Measurements from ENCODE around the gene TMEM259.

The TMEM259 gene

GRCh38 chr19:1055028-1055425 is 34.1 kb upstream of the TMEM259 start:
- DNase-seq (ENCODE audit: low spot score): no peak

GRCh38 chr19:1054102-1055027 is 33.4 kb upstream of the TMEM259 start:
- no peak for DNase-seq (ENCODE audit: low spot score)

GRCh38 chr19:1053176-1054101 is 32.5 kb upstream of the TMEM259 start:
- DNase-seq (ENCODE audit: low spot score): no peak

GRCh38 chr19:1052349-1052975 is 31.5 kb upstream of the TMEM259 start:
- no peak for DNase-seq (ENCODE audit: low spot score)

GRCh38 chr19:1051791-1052190 is 30.9 kb upstream of the TMEM259 start:
- DNase-seq (ENCODE audit: low spot score): no peak

- no peak for DNase-seq (ENCODE audit: low spot score)
These were observed 30.3 kb upstream of the TMEM259 start for GRCh38 chr19:1050989-1051788.

- DNase-seq (ENCODE audit: low spot score): no peak
These were observed 28.9 kb upstream of the TMEM259 start for GRCh38 chr19:1049800-1050199.

- DNase-seq (ENCODE audit: low spot score): no peak
These were observed 28.2 kb upstream of the TMEM259 start for GRCh38 chr19:1049106-1049505.

- DNase-seq (ENCODE audit: low spot score): no peak
These were observed 26.8 kb upstream of the TMEM259 start for GRCh38 chr19:1047696-1048147.

GRCh38 chr19:1046836-1047695 is 26.1 kb upstream of the TMEM259 start:
- DNase-seq (ENCODE audit: low spot score): no peak

- no peak for DNase-seq (ENCODE audit: low spot score)
These were observed 25.2 kb upstream of the TMEM259 start for GRCh38 chr19:1046117-1046626.

- no peak for DNase-seq (ENCODE audit: low spot score)
These were observed 24.3 kb upstream of the TMEM259 start for GRCh38 chr19:1045247-1045603.

- no peak for DNase-seq (ENCODE audit: low spot score)
These were observed 22.0 kb upstream of the TMEM259 start for GRCh38 chr19:1042689-1043511.

GRCh38 chr19:1041835-1042685 is 21.1 kb upstream of the TMEM259 start:
- no peak for DNase-seq (ENCODE audit: low spot score)

GRCh38 chr19:1041272-1041834 is 20.4 kb upstream of the TMEM259 start:
- no peak for DNase-seq (ENCODE audit: low spot score)

- peak; percentile 96 for DNase-seq (ENCODE audit: low spot score)
These were observed 19.8 kb upstream of the TMEM259 start for GRCh38 chr19:1040476-1041271.

Data from CD4-positive, alpha-beta T cell treated with Interleukin-15 for 4 hours (primary cell).